Fibroblast of mammary gland (primary cell): ENCODE measurements around the gene SYNE2.

Experiments used
- DNase-seq: peaks from one replicate; pipeline ENCODE4 v3.0.0-alpha.2; 2010; ENCODE audit warnings: low read depth
- H3K4me3 ChIP-seq: 2 replicates; pipeline ENCODE4 v1.5.1; 2011; ENCODE audit warnings: low read depth, mild to moderate bottlenecking, low read length, moderate library complexity; ENCODE audit not compliant: control insufficient read depth
- CTCF ChIP-seq: conservative IDR thresholded peaks from 2 replicates; pipeline ENCODE4 v1.5.1; 2011; ENCODE audit warnings: low read depth, low read length, inconsistent platforms; ENCODE audit not compliant: control insufficient read depth, insufficient read depth

SYNE2 gene

GRCh38 chr14:64212666-64213065 is 359.9 kb downstream of the SYNE2 start:
- H3K4me3 ChIP-seq = no peak overlapping the region
- TF ChIP-seq CTCF = no peak
- DNase-seq = no peak

- DNase-seq = no peak
- H3K4me3 ChIP-seq = no peak overlapping the region
- TF ChIP-seq CTCF = no peak
These were observed 360.3 kb downstream of the SYNE2 start for GRCh38 chr14:64213086-64213485.

GRCh38 chr14:64213853-64214570 is 361.2 kb downstream of the SYNE2 start:
- no peak overlapping the region for H3K4me3 ChIP-seq
- no peak for DNase-seq
- no peak for TF ChIP-seq CTCF

- no peak for DNase-seq
- TF ChIP-seq CTCF = no peak
- no peak overlapping the region for H3K4me3 ChIP-seq
These were observed 362.5 kb downstream of the SYNE2 start for GRCh38 chr14:64215274-64215673.

- DNase-seq = no peak
- no peak for TF ChIP-seq CTCF
- no peak overlapping the region for H3K4me3 ChIP-seq
These were observed 363.2 kb downstream of the SYNE2 start for GRCh38 chr14:64215978-64216377.

GRCh38 chr14:64217308-64217707 is 364.5 kb downstream of the SYNE2 start:
- TF ChIP-seq CTCF = no peak
- DNase-seq = no peak
- no peak overlapping the region for H3K4me3 ChIP-seq

- DNase-seq = no peak
- TF ChIP-seq CTCF = no peak
- no peak overlapping the region for H3K4me3 ChIP-seq
These were observed 365.0 kb downstream of the SYNE2 start for GRCh38 chr14:64217834-64218233.
